ENCODE results near the gene AFF1.
A peak's percentile ranks its signal among the peaks of the same experiment; 100 is the strongest.

The AFF1 gene, protein sequence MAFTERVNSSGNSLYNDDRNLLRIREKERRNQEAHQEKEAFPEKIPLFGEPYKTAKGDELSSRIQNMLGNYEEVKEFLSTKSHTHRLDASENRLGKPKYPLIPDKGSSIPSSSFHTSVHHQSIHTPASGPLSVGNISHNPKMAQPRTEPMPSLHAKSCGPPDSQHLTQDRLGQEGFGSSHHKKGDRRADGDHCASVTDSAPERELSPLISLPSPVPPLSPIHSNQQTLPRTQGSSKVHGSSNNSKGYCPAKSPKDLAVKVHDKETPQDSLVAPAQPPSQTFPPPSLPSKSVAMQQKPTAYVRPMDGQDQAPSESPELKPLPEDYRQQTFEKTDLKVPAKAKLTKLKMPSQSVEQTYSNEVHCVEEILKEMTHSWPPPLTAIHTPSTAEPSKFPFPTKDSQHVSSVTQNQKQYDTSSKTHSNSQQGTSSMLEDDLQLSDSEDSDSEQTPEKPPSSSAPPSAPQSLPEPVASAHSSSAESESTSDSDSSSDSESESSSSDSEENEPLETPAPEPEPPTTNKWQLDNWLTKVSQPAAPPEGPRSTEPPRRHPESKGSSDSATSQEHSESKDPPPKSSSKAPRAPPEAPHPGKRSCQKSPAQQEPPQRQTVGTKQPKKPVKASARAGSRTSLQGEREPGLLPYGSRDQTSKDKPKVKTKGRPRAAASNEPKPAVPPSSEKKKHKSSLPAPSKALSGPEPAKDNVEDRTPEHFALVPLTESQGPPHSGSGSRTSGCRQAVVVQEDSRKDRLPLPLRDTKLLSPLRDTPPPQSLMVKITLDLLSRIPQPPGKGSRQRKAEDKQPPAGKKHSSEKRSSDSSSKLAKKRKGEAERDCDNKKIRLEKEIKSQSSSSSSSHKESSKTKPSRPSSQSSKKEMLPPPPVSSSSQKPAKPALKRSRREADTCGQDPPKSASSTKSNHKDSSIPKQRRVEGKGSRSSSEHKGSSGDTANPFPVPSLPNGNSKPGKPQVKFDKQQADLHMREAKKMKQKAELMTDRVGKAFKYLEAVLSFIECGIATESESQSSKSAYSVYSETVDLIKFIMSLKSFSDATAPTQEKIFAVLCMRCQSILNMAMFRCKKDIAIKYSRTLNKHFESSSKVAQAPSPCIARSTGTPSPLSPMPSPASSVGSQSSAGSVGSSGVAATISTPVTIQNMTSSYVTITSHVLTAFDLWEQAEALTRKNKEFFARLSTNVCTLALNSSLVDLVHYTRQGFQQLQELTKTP

DNA sequence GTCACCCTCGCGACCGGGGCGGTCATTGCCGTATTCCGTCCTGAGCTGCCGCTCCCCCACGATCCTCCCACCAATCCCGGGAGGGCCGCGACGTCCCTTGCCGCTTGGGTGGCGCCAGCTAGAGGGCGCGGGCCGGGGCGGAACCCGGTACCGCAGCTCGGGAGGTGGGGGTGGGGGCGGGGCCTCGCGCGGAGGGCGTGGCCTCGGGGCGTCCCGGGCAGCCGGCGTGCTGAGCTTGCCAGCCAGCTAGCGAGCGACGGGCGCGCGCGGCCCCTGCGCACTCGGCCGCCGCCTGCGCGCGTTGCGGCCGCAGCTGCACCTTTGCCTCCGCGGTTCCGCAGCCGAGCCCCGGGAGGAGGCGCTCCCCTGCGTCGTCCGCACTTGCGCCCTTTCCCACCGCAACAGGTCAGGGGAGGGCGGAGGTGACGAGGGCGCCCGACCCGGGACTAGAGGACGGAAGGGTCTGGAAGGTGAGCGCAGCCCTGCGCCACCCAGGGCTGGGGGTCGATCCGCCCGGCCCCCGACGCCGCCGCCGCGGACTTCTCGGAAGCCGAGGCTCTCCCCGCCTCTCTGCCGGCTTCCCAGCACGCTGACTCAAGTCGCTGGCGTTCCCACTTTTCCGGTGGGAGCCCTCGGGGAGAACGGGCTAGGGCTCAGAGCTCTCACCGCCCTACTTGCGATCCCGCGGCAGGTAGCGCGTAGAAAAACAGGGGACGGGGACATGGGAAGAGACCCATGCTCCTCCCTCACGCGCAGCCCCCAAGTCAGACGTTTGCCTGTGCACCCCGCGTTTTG, at the start of gene AFF1:
AFF1 (plus strand) TSS at position 241 of the 795 bp plus-strand sequence. CDS start 13,523 bp downstream, outside the sequence.
- DNase-seq (ENCODE audit: low spot score), result peak; percentile 96

DNA sequence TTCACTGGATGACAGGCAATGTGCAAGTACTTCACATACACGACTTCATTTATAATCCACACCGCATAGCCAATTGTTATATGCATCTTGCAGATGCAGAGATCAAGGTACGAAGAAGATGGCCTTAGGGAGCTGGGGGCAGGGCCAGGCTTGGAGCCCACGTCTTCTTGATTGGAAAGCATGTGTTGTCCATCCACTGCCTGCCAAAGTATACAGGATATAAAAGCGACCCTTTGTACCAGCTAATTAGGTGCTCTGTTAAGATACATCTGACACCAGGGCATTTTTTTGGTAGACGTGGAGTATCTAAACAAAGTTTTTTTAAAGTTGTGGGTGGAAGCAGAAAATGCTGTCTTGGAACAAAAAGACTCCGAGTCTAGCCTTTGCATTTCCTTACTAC, 44.0 kb upstream of the AFF1 start:
- DNase-seq (ENCODE audit: low spot score), result no peak

DNA sequence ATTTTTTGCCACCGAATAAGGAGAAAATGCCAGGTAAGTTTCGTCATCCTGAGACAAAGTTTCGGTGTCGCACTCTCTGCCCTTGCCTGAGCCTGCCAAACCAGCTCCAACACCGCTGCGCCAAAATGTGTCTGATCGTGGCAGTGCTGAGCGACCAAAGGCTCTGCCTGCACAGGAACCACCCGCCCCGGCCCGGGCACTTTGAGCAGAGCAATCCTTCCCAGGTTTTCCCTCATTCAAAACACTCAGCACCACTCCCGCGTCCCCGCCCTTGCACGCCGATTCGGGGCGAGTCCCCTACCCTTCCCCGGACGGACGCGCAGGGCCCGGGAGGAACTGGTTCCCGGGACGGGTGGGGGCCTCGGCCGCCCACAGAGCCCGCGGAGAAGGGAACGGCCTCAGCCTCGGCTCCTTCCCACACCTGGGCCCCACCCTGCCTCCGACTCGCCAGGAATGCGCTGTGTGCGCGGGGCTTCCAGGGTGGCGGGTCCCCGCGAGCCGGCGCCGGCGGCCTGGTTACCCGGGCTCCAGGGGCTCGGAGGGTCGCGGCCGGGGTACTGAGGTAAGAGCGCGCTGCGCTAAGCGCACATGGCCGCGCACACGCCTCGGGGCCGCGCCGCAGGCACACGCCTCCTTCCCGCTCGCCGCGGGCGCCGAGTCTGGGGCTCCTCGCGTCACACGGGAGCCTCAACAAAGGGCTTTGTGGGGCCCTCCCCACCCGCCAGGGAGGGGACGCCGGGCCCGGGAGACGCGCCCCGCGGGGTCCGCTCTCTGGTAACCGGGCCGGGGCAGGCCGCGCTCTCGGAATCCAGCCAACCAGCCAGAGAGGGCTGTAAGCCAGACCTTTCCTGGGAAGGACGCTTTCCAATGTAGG, 42.8 kb upstream of the AFF1 start, which contains the start of gene C4orf36:
C4orf36 (minus strand) TSS at position 661 of the 874 bp plus-strand sequence. CDS start 902 bp downstream, outside the sequence.
- DNase-seq (ENCODE audit: low spot score), result peak; percentile 75

DNA sequence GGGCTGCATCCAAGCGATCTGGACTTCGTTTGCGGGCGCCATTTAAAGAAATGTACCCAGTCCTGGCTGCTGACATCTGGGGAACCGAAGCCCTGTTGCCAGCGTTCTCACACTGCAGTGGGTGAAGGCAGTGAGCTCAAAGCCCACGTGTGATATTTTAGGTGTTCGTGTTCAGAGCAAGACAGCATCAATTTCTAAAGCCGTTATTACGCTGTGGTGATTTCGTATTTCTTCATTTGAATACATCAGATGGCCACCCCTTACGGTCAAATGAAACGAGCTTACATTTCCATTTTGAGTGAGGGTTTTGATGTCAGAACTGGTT, 42.2 kb upstream of the AFF1 start:
- no peak for DNase-seq (ENCODE audit: low spot score)

DNA sequence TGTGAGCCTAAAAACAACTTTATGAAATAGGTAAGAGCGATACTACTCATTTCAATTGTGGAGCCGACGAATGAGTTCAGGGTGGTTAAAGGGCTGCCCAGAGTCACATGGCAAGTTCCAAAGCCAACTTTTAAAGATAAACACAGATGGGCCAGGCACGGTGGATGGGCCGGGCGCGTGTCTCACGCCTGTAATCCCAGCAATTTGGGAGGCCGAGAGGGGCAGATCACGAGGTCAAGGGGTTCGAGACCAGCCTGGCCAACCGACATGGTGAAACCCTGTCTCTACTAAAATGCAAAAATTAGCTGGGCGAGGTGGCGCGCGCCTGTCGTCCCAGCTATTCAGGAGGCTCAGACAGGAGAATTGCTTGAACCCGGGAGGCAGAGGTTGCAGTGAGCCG, 41.7 kb upstream of the AFF1 start:
- DNase-seq (ENCODE audit: low spot score), result no peak

DNA sequence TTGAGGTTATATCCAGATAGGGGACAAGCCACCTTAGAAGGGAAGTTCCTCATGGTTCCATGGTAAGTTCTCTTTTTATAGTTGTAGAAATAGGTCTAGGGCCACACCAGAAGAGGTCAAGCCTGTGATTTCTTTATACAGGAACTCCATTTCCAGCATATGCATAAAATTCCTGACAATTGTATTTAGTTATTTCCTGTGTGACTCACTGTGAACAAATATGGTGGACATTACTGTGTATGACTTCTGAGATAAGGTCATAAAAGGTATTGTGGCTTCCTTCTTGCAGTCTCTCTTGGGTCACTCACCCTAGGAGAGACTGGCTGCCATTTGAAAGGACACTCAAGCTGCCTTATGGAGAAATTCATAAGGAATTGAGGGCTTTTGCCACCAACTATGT, 40.4 kb upstream of the AFF1 start:
- DNase-seq (ENCODE audit: low spot score), result peak; percentile 70

DNA sequence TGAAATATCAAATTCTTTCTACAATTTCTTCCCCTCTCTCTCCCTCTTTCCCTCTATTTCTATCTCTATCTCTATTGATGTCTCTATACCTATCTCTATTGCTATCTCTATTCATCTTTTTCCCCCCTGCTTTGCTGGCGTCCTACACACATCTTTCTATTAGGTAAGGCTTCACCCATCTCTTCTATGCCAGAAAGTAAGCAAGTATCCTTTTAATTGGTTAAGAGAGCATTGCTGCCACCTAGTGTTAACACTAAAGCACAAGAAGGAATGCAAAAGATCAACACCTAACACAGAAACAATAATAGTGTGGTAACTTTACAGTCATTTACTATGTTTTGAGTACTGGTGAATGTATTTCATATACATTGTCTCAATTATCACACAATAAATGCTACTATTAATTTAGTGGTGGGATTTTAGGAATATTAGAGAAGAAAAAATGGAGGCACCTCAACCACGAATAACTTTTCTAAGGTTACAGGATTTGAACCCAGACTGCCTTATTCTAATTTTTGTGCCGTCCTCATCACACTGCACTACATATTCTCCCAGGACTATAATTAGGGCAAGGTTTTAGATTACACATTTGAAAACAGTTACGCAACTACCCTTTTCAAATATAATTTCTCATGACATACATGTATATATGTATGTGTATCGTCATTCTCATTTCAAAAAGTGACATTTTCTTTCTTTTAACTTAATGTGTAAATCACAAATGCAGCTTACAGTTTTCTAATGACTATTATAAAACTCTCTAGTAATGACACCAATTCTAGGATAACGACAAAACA, 38.9 kb upstream of the AFF1 start:
- DNase-seq (ENCODE audit: low spot score), result peak; percentile 84

DNA sequence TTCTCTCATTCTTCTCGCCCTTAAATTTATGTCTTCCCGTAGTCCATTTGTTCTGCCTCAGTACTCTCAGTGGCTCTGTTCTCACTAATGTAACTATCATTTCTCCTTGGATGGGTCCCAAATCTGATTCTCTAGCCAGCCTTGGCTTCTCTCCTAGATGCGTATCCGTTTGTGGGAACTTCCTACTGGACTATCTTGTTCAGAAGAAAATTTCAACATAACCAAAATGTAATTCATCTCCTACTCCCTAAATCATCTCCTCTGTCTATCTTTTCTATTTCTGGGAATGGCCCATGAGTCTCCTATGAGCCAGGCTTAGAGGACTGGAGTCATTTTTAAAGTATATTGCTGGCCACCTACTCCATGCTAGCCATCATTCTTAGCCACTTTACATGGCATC, 38.2 kb upstream of the AFF1 start:
- no peak for DNase-seq (ENCODE audit: low spot score)

DNA sequence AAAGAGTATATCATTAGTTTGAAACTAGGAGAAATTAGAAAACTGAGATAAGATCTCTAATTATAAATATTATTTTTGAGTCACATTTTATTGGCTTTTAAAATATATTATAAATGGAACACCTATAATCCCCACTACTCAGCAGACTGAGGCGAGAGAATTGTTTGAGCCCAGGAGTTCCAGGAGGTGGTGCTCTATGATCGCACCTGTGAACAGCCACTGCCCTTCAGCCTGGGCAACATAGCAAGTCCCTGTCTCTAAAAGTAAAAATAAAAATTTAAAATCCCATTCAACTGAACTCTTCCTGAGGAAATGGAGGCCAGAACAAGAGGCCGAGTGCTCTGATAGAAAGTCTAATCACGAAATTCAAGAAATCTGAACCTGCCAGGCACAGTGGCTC, 36.2 kb upstream of the AFF1 start:
- no peak for DNase-seq (ENCODE audit: low spot score)

DNA sequence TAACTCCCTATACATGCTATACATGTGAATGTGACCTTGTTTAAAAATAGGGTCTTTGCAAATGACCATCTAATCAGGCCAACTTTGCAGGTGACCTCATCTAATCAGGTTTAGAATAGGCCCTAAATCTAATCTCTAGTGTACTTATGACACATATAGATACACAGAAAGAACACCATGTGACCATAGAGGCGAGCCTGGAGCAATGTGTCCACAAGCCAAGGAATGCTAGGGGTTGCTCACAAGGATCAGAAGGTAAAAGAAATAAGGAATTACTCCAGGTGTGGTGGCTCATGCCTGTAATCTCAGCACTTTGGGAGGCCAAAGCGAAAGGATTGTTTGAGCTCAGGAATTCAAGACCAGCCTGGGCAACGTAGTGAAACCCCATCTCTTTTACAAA, 32.9 kb upstream of the AFF1 start:
- DNase-seq (ENCODE audit: low spot score), result no peak

DNA sequence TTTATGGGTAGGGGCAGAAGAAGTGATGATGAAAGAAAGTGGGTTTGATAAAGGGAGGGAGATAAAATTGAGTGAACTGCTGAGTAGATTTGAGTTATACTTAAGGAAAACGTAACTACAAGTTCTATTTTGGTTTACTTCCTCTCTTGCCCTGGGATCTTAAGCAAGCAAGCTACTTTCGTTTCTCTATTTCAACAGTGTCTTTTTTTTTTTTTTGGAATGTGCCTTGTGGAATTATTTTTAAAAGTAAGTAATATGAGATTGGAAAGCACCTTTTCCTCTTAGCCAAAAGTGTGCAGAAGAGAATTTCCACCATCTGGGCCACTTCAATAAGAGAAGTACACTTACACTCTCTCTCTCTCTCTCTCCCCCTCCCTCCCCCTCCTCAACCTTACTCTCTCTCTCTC, 26.6 kb upstream of the AFF1 start:
- DNase-seq (ENCODE audit: low spot score), result no peak

DNA sequence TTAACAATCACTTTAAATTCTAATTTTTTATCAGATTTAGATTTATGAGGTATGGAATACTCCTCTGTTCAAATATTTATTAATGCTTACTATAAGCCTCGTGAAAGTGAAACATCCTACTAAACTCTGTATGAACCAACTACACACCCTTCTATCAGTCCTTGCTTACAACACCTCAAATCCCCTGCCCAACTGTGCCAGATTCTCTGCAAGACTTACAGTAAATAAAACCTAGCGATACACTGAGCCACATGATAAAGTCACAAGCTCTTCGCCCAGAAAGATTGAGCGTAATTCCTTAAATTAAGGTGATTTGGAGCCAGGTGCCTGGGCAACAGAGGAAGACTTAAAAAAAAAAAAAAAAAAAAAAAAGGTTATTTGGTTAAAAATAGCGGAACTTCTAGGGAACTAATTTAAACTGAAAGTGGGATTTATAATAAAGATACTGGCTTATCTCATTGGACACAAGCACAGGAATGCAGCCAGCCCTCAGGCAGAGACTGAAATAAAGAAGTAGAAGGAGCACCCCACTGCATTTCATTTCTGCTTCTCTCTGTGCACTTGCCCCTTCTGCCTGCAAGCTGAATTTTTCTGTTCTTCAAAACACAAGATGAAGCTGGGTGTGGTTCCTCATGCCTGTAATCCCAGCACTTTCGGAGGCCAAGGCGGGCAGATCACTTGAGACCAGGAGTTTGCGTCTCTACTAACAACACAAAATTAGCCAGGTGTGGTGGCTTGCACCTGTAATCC, 25.1 kb upstream of the AFF1 start:
- no peak for DNase-seq (ENCODE audit: low spot score)

DNA sequence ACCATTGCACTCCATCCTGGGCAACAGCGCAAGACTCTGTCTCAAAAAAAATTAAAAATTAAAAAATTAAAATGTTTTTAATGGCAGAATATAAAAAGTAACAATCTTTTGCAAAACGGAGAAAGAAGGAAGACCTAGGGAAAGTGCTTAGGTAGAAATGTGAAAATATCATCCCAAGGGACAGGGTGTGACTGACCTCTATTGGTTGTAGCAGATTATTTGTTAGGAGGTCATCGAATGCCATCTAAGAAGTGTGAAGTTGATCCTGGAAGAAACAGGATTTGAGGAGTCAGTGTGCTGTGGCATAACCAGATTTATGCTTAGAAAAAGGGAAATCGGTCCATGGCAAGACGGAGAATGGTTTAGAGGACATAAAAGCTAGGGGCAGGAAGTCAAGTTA, 24.4 kb upstream of the AFF1 start:
- DNase-seq (ENCODE audit: low spot score), result no peak

DNA sequence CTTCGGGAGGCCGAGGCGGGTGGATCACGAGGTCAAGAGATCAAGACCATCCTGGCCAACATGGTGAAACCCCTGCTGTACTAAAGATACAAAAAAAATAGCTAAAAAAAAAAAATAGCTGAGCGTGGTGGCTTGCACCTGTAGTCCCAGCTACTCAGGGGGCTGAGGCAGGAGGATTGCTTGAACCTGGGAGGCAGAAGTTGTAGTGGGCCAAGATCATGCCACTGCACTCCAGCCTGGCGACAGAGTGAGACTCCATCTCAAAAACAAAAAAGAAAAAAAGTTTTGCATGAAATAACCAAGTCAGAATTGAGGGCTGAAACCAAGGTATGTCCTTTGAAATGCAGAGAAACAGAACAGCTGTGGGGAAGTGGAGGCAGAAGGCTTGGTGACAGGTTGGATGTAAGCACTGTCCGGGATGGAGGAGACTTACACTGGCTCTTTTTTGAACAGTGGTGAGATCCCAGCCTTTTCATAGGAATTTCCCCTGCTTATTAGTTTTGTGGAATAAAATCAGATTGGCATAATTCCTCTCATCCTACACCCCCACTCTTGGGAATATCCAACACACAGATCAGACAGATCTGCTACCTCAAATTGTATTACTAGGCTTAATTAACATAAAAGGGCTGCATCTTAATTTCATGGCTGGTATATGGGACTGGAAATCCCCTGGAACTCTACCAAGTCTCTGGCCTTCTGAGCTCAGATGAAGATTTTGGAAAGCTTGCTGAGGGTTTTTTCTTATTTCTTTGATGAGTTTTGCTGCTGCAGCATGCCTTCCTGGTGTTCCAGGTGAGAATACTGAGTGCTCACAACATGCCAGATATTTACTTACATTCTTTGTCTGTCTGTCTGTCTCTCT, 23.8 kb upstream of the AFF1 start:
- no peak for DNase-seq (ENCODE audit: low spot score)

DNA sequence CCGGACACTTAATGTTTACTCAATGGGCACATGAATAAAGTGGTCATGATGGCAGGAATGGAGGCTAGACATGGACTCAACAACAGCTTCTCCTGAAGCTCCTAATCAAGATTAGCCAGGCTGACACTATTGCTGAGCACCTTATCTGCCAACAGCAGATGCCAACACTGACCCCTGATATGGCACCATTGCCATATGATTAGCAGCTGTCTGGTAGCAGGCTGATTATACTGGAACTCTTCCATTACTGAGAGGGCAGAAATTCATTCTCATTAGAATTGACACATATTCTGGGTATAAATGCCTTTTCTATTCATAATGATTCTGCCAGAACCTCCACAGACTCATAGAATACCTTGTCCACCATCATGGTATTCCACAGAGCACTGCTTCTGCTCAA, 18.4 kb upstream of the AFF1 start:
- DNase-seq (ENCODE audit: low spot score), result no peak

DNA sequence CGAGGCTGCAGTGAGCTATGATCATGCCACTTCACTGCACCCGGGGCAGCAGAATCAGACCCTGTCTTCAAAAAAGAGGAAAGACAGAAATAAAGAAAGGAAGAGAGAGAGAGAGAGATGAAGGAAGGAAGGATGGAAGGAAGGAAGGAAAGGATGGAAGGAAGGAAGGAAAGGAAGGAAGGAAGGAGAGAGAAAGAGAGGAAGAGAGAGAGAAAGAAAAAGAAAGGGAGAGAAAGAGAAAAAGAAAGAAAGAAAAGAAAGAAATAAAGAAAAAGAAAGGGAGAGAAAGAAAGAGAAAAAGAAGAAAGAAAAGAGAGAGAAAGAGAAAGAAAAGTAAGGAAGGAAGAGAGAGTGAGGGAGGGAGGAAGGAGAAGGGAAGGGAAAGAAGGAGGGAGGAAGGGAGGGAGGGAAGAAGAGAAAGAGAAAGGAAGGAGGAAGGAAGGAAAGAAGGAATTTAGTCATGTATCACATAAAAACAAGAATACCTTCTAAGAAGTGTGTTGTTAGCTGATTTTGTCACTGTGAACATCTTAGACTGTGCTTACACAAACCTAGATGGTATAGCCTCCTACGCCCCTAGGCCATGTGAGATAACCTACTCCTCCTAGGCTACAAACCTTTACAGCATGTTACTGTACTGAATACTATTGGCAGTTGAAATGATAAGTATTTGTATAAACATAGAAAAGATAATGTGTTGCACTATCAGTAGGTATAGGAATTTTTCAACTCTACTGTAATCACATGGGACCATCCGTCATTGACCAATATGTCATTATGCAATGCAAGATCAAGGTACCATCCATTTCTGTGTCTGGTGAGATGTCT, 17.4 kb upstream of the AFF1 start:
- DNase-seq (ENCODE audit: low spot score), result no peak

DNA sequence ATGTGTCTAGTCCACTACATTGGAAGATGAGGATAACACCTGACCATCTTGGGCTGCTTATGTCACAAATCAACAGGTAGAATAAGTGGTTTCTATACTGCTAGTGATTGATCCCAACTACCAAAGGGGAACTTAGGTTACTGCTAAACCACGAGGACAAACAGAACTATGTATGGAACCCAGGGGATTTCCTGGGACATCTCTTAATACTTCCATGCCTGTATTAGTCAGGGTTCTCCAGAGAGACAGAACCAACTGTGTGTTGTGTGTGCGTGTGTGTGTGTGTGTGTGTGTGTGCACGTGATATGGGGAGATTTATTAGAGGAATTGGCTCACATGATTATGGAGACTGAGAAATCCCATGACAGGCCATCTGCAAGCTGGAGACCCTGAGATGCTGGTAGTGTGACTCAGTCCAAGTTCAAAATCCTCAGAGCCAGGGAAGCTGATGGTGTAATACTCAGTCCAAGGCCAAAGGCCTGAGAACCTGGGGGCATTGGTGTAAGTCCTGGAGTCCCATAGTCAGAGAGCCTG, 16.2 kb upstream of the AFF1 start:
- no peak for DNase-seq (ENCODE audit: low spot score)
